Neuronal stem cell (in vitro differentiated cells): ENCODE measurements around the gene TAX1BP1.
"Not testable (repeated sequence)": the region's sequence is repeated elsewhere in the genome, so short reads cannot be mapped to it uniquely, and the experiment has no call there.

Experiments
- DNase-seq: peaks from one replicate; pipeline ENCODE4 v3.0.0-alpha.2; 2013; ENCODE audit warnings: low spot score
- H2AFZ ChIP-seq: one replicate; pipeline ENCODE4 v1.6.1; 2013; ENCODE audit warnings: mild to moderate bottlenecking, low read length, inconsistent platforms
- H2AK5ac ChIP-seq: 2 replicates; pipeline ENCODE4 v1.6.1; 2013; ENCODE audit warnings: low read depth, mild to moderate bottlenecking, inconsistent platforms, low read length, moderate library complexity, mixed read lengths
- H2BK120ac ChIP-seq: 2 replicates; pipeline ENCODE4 v1.6.1; 2013; ENCODE audit warnings: low read depth, mild to moderate bottlenecking, inconsistent platforms, low read length, moderate library complexity, mixed read lengths
- H2BK12ac ChIP-seq: one replicate; pipeline ENCODE4 v1.6.1; 2013; ENCODE audit warnings: low read length, inconsistent platforms
- H2BK15ac ChIP-seq: 2 replicates; pipeline ENCODE4 v1.6.1; 2013; ENCODE audit warnings: mild to moderate bottlenecking, low read length, inconsistent platforms, mixed read lengths
- H2BK5ac ChIP-seq: one replicate; pipeline ENCODE4 v1.6.1; 2013; ENCODE audit warnings: inconsistent platforms, mild to moderate bottlenecking, low read length, moderate library complexity
- H3K14ac ChIP-seq: one replicate; pipeline ENCODE4 v1.6.1; 2013; ENCODE audit warnings: low read length, inconsistent platforms
- H3K18ac ChIP-seq: 2 replicates; pipeline ENCODE4 v1.6.1; 2013; ENCODE audit warnings: low read length, inconsistent platforms
- H3K23ac ChIP-seq: 2 replicates; pipeline ENCODE4 v1.6.1; 2013; ENCODE audit warnings: low read depth, mild to moderate bottlenecking, mixed read lengths, low read length, inconsistent platforms; ENCODE audit not compliant: poor library complexity
- H3K27ac ChIP-seq: replicated peaks from 3 replicates; pipeline ENCODE4 v1.5.1; 2013; ENCODE audit warnings: low read length, inconsistent platforms
- H3K27me3 ChIP-seq, 3 experiments: 2 replicates each; pipeline ENCODE4 v1.6.1; 2013; ENCODE audit warnings: low read length in 3 of 3, mild to moderate bottlenecking in 2 of 3, inconsistent platforms in 1 of 3, low read depth in 1 of 3, mixed read lengths in 1 of 3, moderate library complexity in 1 of 3; ENCODE audit not compliant: control insufficient read depth in 3 of 3, insufficient read depth in 3 of 3
- H3K36me3 ChIP-seq, 2 donors: replicated peaks in 1 of 2; 2 replicates each; pipeline ENCODE4 v1.6.1; 2013; ENCODE audit warnings: low read length in 2 of 2; ENCODE audit not compliant: control insufficient read depth in 2 of 2, insufficient read depth in 2 of 2
- H3K4ac ChIP-seq: 2 replicates; pipeline ENCODE4 v1.6.1; 2013; ENCODE audit warnings: inconsistent platforms, mild to moderate bottlenecking, low read length, moderate library complexity
- H3K4me1 ChIP-seq, 2 donors: 1 replicate in 1 of 2; 2 replicates in 1 of 2; pipeline ENCODE4 v1.6.1; 2013; ENCODE audit warnings: low read length in 2 of 2, low read depth in 1 of 2; ENCODE audit not compliant: control insufficient read depth in 2 of 2, insufficient read depth in 1 of 2
- H3K4me2 ChIP-seq: one replicate; pipeline ENCODE4 v1.6.1; 2013; ENCODE audit warnings: mild to moderate bottlenecking, low read length, inconsistent platforms; ENCODE audit not compliant: insufficient read depth, poor library complexity, severe bottlenecking
- H3K4me3 ChIP-seq, 2 donors: 2 replicates each; pipeline ENCODE4 v1.5.1; 2013; ENCODE audit warnings: low read length in 2 of 2, mild to moderate bottlenecking in 2 of 2, inconsistent platforms in 1 of 2, moderate library complexity in 1 of 2
- H3K79me1 ChIP-seq: one replicate; pipeline ENCODE4 v1.6.1; 2013; ENCODE audit warnings: low read depth, mild to moderate bottlenecking, inconsistent platforms, low read length, moderate library complexity
- H3K9ac ChIP-seq: one replicate; pipeline ENCODE4 v1.6.1; 2013; ENCODE audit warnings: mild to moderate bottlenecking, low read depth, low read length, inconsistent platforms; ENCODE audit not compliant: poor library complexity
- H3K9me3 ChIP-seq, 2 donors: replicated peaks in 1 of 2; 2 replicates each; pipeline versions ENCODE3 to v1.6.1; 2013; ENCODE audit warnings: low read length in 2 of 2, mild to moderate bottlenecking in 2 of 2, inconsistent platforms in 1 of 2, low read depth in 1 of 2, mixed read lengths in 1 of 2, moderate library complexity in 1 of 2; ENCODE audit not compliant: control insufficient read depth in 2 of 2, insufficient read depth in 1 of 2
- H4K8ac ChIP-seq: one replicate; pipeline ENCODE4 v1.6.1; 2013; ENCODE audit warnings: low read depth, mild to moderate bottlenecking, inconsistent platforms, low read length, moderate library complexity
- H4K91ac ChIP-seq: one replicate; pipeline ENCODE4 v1.6.1; 2013; ENCODE audit warnings: low read length, low read depth, mild to moderate bottlenecking, inconsistent platforms; ENCODE audit not compliant: poor library complexity
- WGBS, 2 donors: extraction: QIAGEN DNeasy Blood & Tissue Kit; methylation state at CpG; one replicate each; pipeline ENCODE4 v1.1.7; 2013; ENCODE audit warnings: missing lambda C conversion rate in 2 of 2, mixed read lengths in 1 of 2; ENCODE audit not compliant: insufficient read length in 2 of 2, insufficient replicate concordance in 1 of 2; ENCODE audit errors: extremely low coverage in 2 of 2; 5-methylcytosine and 5-hydroxymethylcytosine counted together

Gene TAX1BP1

DNA sequence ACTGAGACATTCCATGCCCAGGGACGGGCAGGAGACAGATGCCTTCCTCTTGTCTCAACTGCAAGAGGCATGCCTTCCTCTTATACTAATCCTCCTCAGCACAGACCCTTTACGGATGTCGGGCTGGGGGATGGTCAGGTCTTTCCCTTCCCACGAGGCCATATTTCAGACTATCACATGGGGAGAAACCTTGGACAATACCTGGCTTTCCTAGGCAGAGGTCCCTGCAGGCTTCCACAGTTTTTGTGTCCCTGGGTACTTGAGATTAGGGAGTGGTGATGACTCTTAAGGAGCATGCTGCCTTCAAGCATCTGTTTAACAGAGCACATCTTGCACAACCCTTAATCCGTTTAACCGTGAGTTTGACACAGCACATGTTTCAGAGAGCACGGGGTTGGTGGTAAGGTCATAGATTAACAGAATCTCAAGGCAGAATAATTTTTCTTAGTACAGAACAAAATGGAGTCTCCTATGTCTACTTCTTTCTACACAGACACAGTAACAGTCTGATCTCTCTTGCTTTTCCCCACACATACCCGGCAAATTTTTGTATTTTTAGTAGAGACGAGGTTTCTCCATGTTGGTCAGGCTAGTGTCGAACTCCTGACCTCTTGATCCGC is 2.2 kb downstream of the TAX1BP1 start:
- not testable (repeated sequence) for H3K27me3 ChIP-seq, H2BK12ac ChIP-seq, H4K8ac ChIP-seq, H3K4me2 ChIP-seq, H3K9me3 ChIP-seq, H4K91ac ChIP-seq, H3K14ac ChIP-seq, H2AK5ac ChIP-seq, H3K36me3 ChIP-seq, H2BK15ac ChIP-seq, H3K27ac ChIP-seq, H3K4ac ChIP-seq, H3K9ac ChIP-seq, H2BK120ac ChIP-seq, H3K18ac ChIP-seq, H3K4me1 ChIP-seq, H3K23ac ChIP-seq, DNase-seq, H3K79me1 ChIP-seq, H2BK5ac ChIP-seq, H3K4me3 ChIP-seq, H2AFZ ChIP-seq
- no CpG with 5 or more reads among the region's 11 CpGs for WGBS, 2 donors

DNA sequence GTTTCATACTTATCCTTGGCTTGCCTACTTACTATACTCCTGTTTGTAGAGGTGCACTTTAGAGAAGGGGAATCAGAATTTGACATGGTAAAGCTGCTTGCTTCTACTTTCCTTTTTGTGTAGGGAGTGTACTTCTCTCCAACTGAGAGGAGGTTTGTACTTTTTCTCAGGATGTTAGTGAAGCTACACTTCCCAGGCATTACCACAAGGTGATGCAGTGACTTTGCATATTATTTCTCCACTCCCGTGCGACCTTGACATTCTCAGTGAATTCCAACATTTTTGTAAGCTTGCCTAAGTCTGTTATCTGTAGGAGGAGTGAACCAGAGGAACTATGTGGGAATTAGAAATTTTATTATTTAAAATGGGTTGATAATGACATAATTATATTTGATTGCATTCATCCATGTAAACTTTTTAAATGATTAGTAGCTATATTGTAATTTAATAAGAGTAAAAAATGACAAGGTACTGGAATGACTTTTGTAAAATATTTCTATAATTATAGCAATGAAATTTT is 5.2 kb downstream of the TAX1BP1 start:
- H2BK15ac ChIP-seq: no peak overlapping the region
- H4K8ac ChIP-seq: no peak overlapping the region
- H3K27ac ChIP-seq: no peak overlapping the region
- H2BK120ac ChIP-seq: no peak overlapping the region
- no peak overlapping the region for H3K23ac ChIP-seq
- H3K27me3 ChIP-seq: no peaks in the 10 kb centered on the region
- H2AFZ ChIP-seq: no peak overlapping the region
- no peak overlapping the region for H3K4ac ChIP-seq
- H2BK5ac ChIP-seq: no peak overlapping the region
- no peak overlapping the region for H4K91ac ChIP-seq
- peaks cover 0 to 4% of the 10 kb centered on the region in 2 donors for H3K4me1 ChIP-seq
- WGBS, 2 donors: no CpG with 5 or more reads among the region's 2 CpGs
- H2BK12ac ChIP-seq: no peak overlapping the region
- no peak overlapping the region for H2AK5ac ChIP-seq
- no peak overlapping the region for H3K9ac ChIP-seq
- no peaks in the 10 kb centered on the region for H3K9me3 ChIP-seq
- DNase-seq: no peak
- peaks cover 0 to 18% of the 10 kb centered on the region in 2 donors for H3K36me3 ChIP-seq
- no peak overlapping the region for H3K4me3 ChIP-seq
- no peak overlapping the region for H3K14ac ChIP-seq
- no peak overlapping the region for H3K18ac ChIP-seq
- H3K79me1 ChIP-seq: peaks cover 6% of the 10 kb centered on the region
- H3K4me2 ChIP-seq: no peak overlapping the region

DNA sequence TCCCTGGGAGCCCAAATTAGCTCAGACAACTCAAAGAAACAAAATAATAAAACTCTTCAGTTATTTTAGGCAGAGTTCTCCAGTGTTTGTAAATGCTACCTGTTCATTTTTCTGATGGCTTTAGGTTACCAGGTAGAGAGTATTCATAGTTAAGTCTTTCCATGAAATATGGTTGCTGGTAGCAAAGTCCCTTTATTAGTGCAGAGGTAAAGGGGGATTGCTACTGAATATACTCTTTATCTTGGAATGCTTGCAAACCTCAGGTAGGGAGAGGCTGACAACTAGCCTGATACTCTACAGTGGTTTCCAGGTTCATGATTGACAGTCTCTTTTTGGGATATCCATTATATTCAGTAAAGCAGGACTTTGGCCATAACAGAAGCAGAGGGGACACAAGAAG is 6.5 kb downstream of the TAX1BP1 start:
- no peak overlapping the region for H2AK5ac ChIP-seq
- no peak overlapping the region for H2AFZ ChIP-seq
- H4K91ac ChIP-seq: no peak overlapping the region
- no peak overlapping the region for H3K23ac ChIP-seq
- no peak overlapping the region for H2BK15ac ChIP-seq
- H2BK120ac ChIP-seq: no peak overlapping the region
- DNase-seq: no peak
- no peak overlapping the region for H3K4me2 ChIP-seq
- peaks cover 2% of the 10 kb centered on the region for H3K79me1 ChIP-seq
- no peak overlapping the region for H4K8ac ChIP-seq
- peaks cover 0 to 2% of the 10 kb centered on the region in 2 donors for H3K4me1 ChIP-seq
- H3K36me3 ChIP-seq: peaks cover 0 to 32% of the 10 kb centered on the region in 2 donors
- H2BK12ac ChIP-seq: no peak overlapping the region
- no peak overlapping the region for H3K9ac ChIP-seq
- H3K27ac ChIP-seq: no peak overlapping the region
- H3K4me3 ChIP-seq: no peak overlapping the region
- H3K14ac ChIP-seq: no peak overlapping the region
- no peak overlapping the region for H3K18ac ChIP-seq
- no peak overlapping the region for H3K4ac ChIP-seq
- no peaks in the 10 kb centered on the region for H3K27me3 ChIP-seq
- H2BK5ac ChIP-seq: no peak overlapping the region
- H3K9me3 ChIP-seq: no peaks in the 10 kb centered on the region

DNA sequence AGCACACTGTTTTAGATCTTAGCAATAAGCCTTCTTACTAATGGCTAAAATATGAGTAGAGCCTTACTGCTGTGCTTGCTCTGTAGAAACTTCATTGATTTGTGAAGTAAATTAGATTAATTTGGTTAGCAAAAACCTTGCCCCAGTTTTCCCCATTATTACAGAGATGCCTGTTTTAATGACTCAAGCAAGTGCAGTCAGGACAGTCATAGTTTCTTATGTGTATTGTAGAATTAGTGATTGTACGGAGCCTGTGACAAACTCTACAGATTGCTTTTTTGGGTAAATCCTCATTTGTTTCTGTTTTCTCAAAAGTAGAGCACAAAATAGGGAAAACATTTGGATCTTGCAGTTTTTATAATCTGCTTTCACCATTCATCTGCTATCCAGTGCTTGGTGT is 7.0 kb downstream of the TAX1BP1 start:
- Histone ChIP-seq H3K4ac (no peak overlapping the region), H2BK5ac (no peak overlapping the region), H3K18ac (no peak overlapping the region), H3K9ac (no peak overlapping the region), H2BK120ac (no peak overlapping the region), H3K23ac (no peak overlapping the region), H2AFZ (no peak overlapping the region), H4K8ac (no peak overlapping the region), H3K9me3 (no peaks in the 10 kb centered on the region), H3K27me3 (no peaks in the 10 kb centered on the region), H3K4me1 (peaks cover 0 to 2% of the 10 kb centered on the region in 2 donors), H2BK12ac (no peak overlapping the region), H2AK5ac (no peak overlapping the region), H3K36me3 (peaks cover 0 to 37% of the 10 kb centered on the region in 2 donors), H2BK15ac (no peak overlapping the region), H3K4me3 (no peak overlapping the region), H3K4me2 (no peak overlapping the region), H3K27ac (no peak overlapping the region), H3K79me1 (peaks cover 2% of the 10 kb centered on the region), H4K91ac (no peak overlapping the region), H3K14ac (no peak overlapping the region)
- WGBS, 2 donors: no CpG with 5 or more reads among the region's 1 CpG
- DNase-seq: no peak
